ENCODE measurements around the gene LY6G6F. TPM values are rescaled to one million over a fixed set of nuclear protein-coding genes. Genes with fewer than 3 reads are reported as not detected.
A peak's percentile ranks its signal among the peaks of the same experiment; 100 is the strongest.

The LY6G6F gene
- total RNA-seq, 2 experiments from 2014 or later = not detected

DNA sequence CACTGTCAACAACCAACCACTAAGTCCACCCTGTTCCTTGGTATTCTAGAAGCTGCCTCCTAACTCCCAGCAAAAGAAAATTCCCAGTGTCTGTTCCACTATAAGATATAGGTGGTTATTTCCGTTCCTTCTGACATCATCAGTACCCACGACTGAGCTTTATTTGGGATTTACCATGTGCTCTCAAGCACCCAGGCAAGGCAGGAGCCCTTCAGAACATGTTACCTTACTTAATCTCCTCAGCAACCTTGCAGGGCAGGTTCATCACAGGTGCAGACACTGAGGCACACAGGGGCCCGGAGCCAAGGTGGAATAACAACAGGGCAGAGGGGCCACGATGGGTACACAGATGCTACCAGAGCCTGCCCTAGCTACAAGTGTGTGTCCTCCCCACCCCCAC lies 14.3 kb upstream of the LY6G6F start:
- Mint-ChIP-seq H3K9me3 (no peaks in the 10 kb centered on the region), H3K4me1 (ENCODE audit: low read depth) (peaks cover 7% of the 10 kb centered on the region), H3K27ac (no peak overlapping the region), H3K27me3 (no peaks in the 10 kb centered on the region), H3K36me3 (ENCODE audit: low read depth) (peaks cover 20% of the 10 kb centered on the region), H3K4me3 (no peak overlapping the region)
- no peak for DNase-seq
- CTCF ChIA-PET = interaction anchor here (1.7 kb wide), 1 partner anchor 77 kb away, joined by 4 read pairs; no protein-coding TSS in a partner anchor
- ATAC-seq = no peak
- POLR2A ChIA-PET = interaction anchor here (0.9 to 2.4 kb wide), 2 partner anchors 10 to 48 kb away, joined by 3 to 6 read pairs; partner anchors contain the start of gene MSH5
- intact Hi-C loops (cut with micrococcal nuclease) = no loop called here
- TF ChIP-seq, protein P1, sequence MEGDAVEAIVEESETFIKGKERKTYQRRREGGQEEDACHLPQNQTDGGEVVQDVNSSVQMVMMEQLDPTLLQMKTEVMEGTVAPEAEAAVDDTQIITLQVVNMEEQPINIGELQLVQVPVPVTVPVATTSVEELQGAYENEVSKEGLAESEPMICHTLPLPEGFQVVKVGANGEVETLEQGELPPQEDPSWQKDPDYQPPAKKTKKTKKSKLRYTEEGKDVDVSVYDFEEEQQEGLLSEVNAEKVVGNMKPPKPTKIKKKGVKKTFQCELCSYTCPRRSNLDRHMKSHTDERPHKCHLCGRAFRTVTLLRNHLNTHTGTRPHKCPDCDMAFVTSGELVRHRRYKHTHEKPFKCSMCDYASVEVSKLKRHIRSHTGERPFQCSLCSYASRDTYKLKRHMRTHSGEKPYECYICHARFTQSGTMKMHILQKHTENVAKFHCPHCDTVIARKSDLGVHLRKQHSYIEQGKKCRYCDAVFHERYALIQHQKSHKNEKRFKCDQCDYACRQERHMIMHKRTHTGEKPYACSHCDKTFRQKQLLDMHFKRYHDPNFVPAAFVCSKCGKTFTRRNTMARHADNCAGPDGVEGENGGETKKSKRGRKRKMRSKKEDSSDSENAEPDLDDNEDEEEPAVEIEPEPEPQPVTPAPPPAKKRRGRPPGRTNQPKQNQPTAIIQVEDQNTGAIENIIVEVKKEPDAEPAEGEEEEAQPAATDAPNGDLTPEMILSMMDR (IDR thresholded peaks at IDR 0.05) = no peak

DNA sequence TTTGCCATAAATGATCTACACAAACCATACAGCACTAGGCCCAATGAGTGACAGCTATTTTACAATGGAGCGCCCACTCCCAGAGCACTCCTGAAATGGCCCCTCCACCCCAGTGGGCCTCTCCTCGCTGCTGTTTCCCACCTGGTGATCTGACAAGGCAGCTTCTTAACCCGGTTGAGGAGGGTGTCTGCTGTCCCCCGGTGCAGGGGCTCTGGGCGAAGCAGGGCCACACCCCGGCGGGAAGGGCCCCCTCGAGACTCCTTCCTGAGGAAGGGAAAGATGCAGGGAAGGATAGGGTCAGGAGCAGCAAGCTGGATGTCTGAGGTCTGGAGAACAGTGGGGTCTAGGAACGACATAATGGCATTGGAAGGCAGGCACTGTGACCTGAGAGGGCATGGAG lies 13.8 kb upstream of the LY6G6F start:
- peaks cover 12% of the 10 kb centered on the region for H3K4me1 Mint-ChIP-seq (ENCODE audit: low read depth)
- intact Hi-C loops (cut with micrococcal nuclease) = no loop called here
- ChIA-PET POLR2A (interaction anchor here (0.9 to 2.4 kb wide), 2 partner anchors 9 to 47 kb away, joined by 3 to 6 read pairs; partner anchors contain the start of gene MSH5), CTCF (interaction anchor here (1.7 kb wide), 1 partner anchor 77 kb away, joined by 4 read pairs; no protein-coding TSS in a partner anchor)
- DNase-seq = no peak
- H3K9me3 Mint-ChIP-seq = no peaks in the 10 kb centered on the region
- TF ChIP-seq, protein P1 (IDR thresholded peaks at IDR 0.05) = no peak
- H3K27me3 Mint-ChIP-seq = no peaks in the 10 kb centered on the region
- no peak overlapping the region for H3K27ac Mint-ChIP-seq
- ATAC-seq = no peak
- H3K36me3 Mint-ChIP-seq (ENCODE audit: low read depth) = peaks cover 22% of the 10 kb centered on the region
- no peak overlapping the region for H3K4me3 Mint-ChIP-seq

DNA sequence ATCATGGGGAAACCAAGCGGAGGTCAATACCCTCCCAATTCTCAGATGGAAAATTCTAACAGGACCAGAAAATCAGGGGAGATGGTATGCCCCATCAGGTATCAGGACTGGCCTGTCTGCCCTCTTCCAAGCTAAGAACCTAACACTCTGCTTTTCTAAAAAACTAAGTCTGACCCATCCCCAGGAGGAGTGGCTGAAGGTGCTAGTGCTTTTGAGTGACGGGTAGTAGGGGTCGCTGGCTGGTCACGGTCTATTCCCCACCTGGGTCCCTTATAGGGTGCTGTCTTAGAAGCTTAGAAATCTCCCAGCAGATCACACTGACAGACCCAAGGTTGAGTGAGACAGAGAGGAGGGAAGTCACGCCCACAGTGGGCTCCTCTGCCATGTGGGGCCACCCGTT lies 13.1 kb upstream of the LY6G6F start:
- intact Hi-C loops (cut with micrococcal nuclease) = no loop called here
- DNase-seq = no peak
- ChIA-PET CTCF (interaction anchor here (1.7 to 2.0 kb wide), 2 partner anchors 12 to 23 kb away, joined by 4 to 5 read pairs; partner anchors contain the start of genes LY6G5B and LY6G5C), POLR2A (interaction anchor here (0.7 to 2.4 kb wide), 4 partner anchors 29 to 227 kb away, joined by 3 to 6 read pairs (median 4); partner anchors contain the start of genes GPANK1 and MSH5)
- no peak for ATAC-seq
- Mint-ChIP-seq H3K4me1 (ENCODE audit: low read depth) (peaks cover 15% of the 10 kb centered on the region), H3K27ac (no peak overlapping the region), H3K9me3 (no peaks in the 10 kb centered on the region), H3K36me3 (ENCODE audit: low read depth) (peaks cover 22% of the 10 kb centered on the region), H3K4me3 (no peak overlapping the region), H3K27me3 (no peaks in the 10 kb centered on the region)
- TF ChIP-seq, protein P1 (IDR thresholded peaks at IDR 0.05) = no peak

DNA sequence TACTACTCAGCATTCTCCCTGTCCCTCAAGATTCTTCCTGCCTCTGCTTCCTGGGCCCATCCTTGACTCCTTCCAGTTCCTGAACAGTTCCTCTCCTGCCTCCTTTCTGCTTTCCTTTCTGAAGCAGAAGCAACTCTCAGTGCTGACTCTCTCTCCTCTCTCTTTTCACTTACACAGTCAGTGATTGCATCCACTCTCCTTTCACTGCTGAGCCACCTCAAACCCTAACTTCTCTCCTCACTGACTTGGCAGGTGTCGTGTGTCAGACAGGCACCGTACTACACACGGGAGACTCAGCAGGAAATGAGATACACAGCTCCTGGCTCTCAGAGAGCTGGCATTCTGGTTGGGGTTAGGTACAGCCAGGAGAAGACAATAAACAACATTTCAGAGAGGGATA lies 9.1 kb upstream of the LY6G6F start:
- no peaks in the 10 kb centered on the region for H3K9me3 Mint-ChIP-seq
- TF ChIP-seq, protein P1 (IDR thresholded peaks at IDR 0.05) = no peak
- DNase-seq (peak; percentile 11), ATAC-seq (peak; percentile 32)
- H3K4me1 Mint-ChIP-seq (ENCODE audit: low read depth) = peaks cover 25% of the 10 kb centered on the region
- CTCF ChIA-PET = no interaction called here
- peaks cover 23% of the 10 kb centered on the region for H3K36me3 Mint-ChIP-seq (ENCODE audit: low read depth)
- no peaks in the 10 kb centered on the region for H3K27me3 Mint-ChIP-seq
- H3K4me3 Mint-ChIP-seq = no peak overlapping the region
- H3K27ac Mint-ChIP-seq = peak overlapping the region; percentile 53
- intact Hi-C loops (cut with micrococcal nuclease) = no loop called here
- POLR2A ChIA-PET = interaction anchor here (0.7 to 1.4 kb wide), 2 partner anchors 9 to 20 kb away, joined by 3 read pairs; no protein-coding TSS in a partner anchor

DNA sequence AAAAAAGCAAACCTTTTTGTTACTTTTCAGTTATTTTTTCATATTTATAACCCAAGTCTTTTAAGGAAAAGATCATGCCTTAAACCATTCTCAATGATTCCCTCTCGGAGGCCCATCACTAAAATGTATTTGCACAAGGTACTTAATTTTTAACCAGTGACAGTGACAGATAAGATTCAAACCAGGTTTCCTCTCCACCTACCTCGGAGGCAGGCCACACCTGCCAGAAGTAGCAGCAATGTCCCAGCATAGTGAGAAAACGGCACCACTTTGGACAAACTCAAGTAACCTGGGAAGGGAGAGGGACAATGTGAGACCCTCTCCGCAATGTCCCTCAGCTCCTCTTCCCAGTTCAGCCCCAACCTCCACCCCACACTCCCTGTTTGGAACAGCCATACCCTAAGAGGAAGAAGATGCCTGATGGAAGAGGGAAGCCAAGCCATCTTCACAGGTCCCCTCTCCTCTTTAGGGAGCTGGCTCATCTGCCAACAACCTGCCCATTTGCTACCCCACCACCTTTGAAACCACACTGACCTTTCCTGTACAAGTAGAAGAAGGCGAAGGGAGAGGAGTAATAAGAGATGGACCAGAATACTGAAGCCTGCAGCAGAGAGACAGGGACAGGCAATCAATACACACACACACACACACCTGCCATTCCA lies 5.8 kb upstream of the LY6G6F start:
- Mint-ChIP-seq H3K27me3 (no peaks in the 10 kb centered on the region), H3K36me3 (ENCODE audit: low read depth) (peaks cover 15% of the 10 kb centered on the region), H3K27ac (no peak overlapping the region), H3K9me3 (no peaks in the 10 kb centered on the region), H3K4me3 (peak overlapping the region; percentile 95), H3K4me1 (ENCODE audit: low read depth) (peaks cover 29% of the 10 kb centered on the region)
- DNase-seq (no peak), ATAC-seq (no peak)
- TF ChIP-seq, protein P1 (IDR thresholded peaks at IDR 0.05) = no peak
- intact Hi-C loops (cut with micrococcal nuclease) = no loop called here
- ChIA-PET CTCF (interaction anchor here (1.1 to 2.8 kb wide), 2 partner anchors 10 to 185 kb away, joined by 3 to 9 read pairs; no protein-coding TSS in a partner anchor), POLR2A (interaction anchor here (1.5 to 3.4 kb wide), 2 partner anchors 35 to 105 kb away, joined by 3 to 13 read pairs; partner anchors contain the start of genes CSNK2B and GPANK1)

Measured in activated CD8-positive, alpha-beta T cell treated with anti-CD3 and anti-CD28 coated beads for 36 hours (primary cell).